ENCODE measurements around the gene PINLYP.

The PINLYP gene

DNA sequence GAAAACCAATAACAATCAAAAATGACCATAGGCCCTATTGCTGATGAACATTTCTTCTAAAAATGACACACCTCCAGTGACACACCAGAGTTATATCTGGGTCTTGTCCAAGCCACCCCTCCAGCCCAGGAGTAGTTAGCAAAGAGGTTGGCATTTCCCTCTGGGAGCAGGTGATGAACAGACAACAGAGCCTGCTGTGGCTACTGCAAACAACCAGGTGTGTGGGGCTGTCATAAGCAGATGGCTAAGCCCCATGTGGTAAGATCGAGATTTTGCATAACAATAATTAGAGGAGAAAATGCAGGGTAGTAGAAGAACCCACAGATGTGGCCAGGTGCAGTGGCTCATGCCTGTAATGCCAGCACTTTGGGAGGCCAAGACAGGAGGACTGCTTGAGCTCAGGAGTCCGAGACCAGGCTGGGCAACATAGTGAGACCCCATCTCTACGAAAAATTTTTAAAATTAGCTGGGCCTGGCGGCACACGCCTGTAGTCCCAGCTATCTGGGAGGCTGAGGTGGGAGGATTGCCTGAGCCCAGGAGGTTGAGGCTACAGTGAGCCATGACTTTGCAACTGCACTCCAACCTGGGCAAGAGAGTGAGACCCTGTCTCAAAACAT, 5.3 kb upstream of the PINLYP start:
- Histone ChIP-seq H3K36me3 (ENCODE audit: control insufficient read depth, insufficient read depth, low read length) (no peaks in the 10 kb centered on the region; the same call in 1 of the 2 replicates), H3K27me3 (replicated peaks; ENCODE audit: control insufficient read depth, insufficient read depth, low read length) (no peaks in the 10 kb centered on the region), H3K4me3 (replicated peaks; ENCODE audit: low read depth, low read length) (no peak overlapping the region)
- TF ChIP-seq, protein P1, sequence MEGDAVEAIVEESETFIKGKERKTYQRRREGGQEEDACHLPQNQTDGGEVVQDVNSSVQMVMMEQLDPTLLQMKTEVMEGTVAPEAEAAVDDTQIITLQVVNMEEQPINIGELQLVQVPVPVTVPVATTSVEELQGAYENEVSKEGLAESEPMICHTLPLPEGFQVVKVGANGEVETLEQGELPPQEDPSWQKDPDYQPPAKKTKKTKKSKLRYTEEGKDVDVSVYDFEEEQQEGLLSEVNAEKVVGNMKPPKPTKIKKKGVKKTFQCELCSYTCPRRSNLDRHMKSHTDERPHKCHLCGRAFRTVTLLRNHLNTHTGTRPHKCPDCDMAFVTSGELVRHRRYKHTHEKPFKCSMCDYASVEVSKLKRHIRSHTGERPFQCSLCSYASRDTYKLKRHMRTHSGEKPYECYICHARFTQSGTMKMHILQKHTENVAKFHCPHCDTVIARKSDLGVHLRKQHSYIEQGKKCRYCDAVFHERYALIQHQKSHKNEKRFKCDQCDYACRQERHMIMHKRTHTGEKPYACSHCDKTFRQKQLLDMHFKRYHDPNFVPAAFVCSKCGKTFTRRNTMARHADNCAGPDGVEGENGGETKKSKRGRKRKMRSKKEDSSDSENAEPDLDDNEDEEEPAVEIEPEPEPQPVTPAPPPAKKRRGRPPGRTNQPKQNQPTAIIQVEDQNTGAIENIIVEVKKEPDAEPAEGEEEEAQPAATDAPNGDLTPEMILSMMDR (IDR thresholded peaks at IDR 0.05; ENCODE audit: insufficient read depth, low read length, poor library complexity, severe bottlenecking): no peak
- no peak for DNase-seq (ENCODE audit: extremely low read depth, insufficient read length)

DNA sequence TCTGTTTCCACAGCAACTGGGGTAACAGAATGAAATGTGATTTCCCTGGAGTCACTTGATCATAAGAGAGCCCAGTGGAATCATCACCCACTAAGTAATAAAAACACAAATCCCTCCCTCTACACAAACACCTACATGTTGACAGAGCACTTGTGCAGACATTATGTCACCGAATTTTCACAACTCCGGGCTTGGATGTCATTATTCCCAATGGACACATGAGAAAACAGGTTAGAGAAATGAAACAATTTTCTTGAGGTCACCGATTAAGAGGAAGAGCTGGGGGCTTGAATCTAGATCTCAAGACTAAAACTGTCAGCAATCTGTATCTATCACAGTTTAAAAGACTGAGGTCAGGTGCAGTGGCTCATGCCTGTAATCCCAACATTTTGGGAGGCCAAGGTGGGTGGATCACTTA, 3.4 kb upstream of the PINLYP start:
- TF ChIP-seq, protein P1 (IDR thresholded peaks at IDR 0.05; ENCODE audit: insufficient read depth, low read length, poor library complexity, severe bottlenecking): no peak
- no peak for DNase-seq (ENCODE audit: extremely low read depth, insufficient read length)
- H3K27me3 ChIP-seq (replicated peaks; ENCODE audit: control insufficient read depth, insufficient read depth, low read length): no peaks in the 10 kb centered on the region
- H3K36me3 ChIP-seq (ENCODE audit: control insufficient read depth, insufficient read depth, low read length): no peaks in the 10 kb centered on the region; the same call in 1 of the 2 replicates
- H3K4me3 ChIP-seq (replicated peaks; ENCODE audit: low read depth, low read length): no peak overlapping the region

DNA sequence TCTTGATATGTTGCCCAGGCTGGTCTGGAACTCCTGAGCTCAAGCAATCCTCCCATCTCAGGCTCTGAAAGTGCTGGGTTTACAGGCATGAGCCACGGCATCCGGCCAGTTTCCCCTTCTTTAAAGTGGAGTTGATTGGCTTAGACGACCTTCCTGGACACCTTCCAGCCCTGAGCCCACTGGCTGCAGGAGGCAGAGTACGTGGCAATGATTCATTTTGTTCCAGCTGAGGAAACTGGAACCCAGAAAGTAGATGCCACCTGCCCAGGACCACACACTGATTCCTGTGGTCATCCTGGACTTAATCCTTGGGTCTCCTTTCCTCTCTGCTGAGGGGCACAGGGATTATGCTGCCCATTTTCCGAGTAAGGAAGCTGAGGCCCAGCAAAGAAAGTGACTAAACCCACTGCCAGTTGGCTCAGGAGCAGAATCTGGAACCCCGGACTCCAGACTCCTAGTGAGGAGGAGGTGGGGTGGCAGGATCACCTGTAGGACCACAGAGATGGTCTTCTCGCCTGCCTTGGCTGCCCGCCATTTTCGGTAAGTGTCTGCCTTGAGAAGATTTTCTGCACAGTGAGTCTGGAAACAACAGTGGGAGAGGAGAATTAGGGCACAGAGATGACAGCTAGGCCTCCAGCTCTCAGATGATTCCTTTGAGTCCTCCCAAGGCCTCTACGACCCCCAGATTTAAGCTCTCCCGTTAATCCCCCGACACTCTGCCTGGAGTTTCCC, 1.0 kb upstream of the PINLYP start:
- no peaks in the 10 kb centered on the region; the same call in 1 of the 2 replicates for H3K36me3 ChIP-seq (ENCODE audit: control insufficient read depth, insufficient read depth, low read length)

DNA sequence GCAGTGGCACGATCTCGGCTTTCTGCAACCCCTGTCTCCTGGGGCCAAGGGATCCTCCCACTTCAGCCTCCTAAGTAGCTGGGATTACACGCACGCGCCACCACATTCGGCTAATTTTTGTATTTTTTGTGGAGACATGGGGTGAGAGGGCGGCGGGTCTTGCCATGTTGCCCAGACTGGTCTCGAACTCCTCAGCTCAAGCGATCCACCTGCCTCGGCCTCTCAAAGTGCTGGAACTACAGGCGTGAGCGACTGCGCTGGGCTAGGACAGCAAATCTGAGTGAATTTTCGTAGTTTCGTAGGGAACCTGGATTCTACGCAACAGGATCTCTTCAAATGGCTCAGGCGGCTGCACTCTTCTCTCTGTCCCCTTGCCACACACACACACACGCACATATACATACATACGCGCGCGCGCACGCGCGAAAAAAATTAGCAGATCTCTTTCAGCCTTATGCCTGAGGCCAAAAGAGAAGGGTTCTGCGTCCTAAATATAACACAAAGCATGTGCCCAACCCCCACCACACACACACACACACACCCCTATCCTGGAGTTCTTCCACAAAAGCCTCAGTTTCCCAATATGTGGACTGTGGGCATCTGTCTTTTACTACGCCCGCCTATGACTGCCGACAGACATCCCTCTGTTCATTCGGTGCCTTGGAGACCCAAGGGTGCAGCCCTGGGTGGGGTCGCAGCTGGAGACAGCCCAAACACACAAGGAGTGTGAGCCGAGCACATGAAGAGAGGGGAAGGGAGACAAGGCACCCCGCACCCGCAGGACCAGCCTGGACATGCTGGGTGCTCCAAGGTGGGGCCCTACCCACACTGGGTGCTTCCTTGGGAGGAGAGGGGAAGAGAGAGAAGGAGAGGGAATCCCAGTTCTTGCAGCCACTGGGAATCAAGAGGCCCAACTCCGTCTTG, 616 bp downstream of the PINLYP start:
- TF ChIP-seq, protein P1 (IDR thresholded peaks at IDR 0.05; ENCODE audit: insufficient read depth, low read length, poor library complexity, severe bottlenecking): no peak
- peak overlapping the region; percentile 57 for H3K4me3 ChIP-seq (replicated peaks; ENCODE audit: low read depth, low read length)
- no peak for DNase-seq (ENCODE audit: extremely low read depth, insufficient read length)

More for the DNA sequence above, 1.0 kb upstream of the PINLYP start:
- TF ChIP-seq, protein P1 (IDR thresholded peaks at IDR 0.05; ENCODE audit: insufficient read depth, low read length, poor library complexity, severe bottlenecking): no peak
- Histone ChIP-seq H3K4me3 (replicated peaks; ENCODE audit: low read depth, low read length) (peak overlapping the region; percentile 82), H3K27me3 (replicated peaks; ENCODE audit: control insufficient read depth, insufficient read depth, low read length) (no peaks in the 10 kb centered on the region)
- no peak for DNase-seq (ENCODE audit: extremely low read depth, insufficient read length)

DNA sequence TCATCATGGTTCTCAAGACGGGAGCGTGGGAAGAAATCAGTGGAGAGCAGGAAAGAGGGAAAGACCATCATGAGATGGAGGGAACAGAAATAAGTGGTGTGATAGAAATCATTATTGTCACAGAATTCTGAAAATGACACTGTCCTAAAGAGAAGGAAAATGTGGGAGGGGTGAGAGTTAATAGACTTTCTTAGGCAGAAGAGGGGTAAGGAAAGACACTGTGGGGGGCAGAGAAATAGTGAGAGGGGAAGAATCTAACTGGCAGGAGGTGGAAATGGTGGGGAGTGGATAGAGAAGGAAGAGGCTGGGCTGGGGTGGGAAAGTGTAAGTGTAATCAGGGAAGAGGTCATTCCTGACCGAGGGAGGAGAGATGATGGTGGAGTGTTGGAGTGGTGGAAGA, 3.2 kb downstream of the PINLYP start:
- H3K27me3 ChIP-seq (replicated peaks; ENCODE audit: control insufficient read depth, insufficient read depth, low read length): no peaks in the 10 kb centered on the region
- no peaks in the 10 kb centered on the region for H3K36me3 ChIP-seq (ENCODE audit: control insufficient read depth, insufficient read depth, low read length)
- no peak overlapping the region for H3K4me3 ChIP-seq (replicated peaks; ENCODE audit: low read depth, low read length)
- DNase-seq (ENCODE audit: extremely low read depth, insufficient read length): no peak
- TF ChIP-seq, protein P1 (IDR thresholded peaks at IDR 0.05; ENCODE audit: insufficient read depth, low read length, poor library complexity, severe bottlenecking): no peak

More for the DNA sequence above, 616 bp downstream of the PINLYP start:
- Histone ChIP-seq H3K36me3 (ENCODE audit: control insufficient read depth, insufficient read depth, low read length) (no peaks in the 10 kb centered on the region; the same call in 1 of the 2 replicates), H3K27me3 (replicated peaks; ENCODE audit: control insufficient read depth, insufficient read depth, low read length) (no peaks in the 10 kb centered on the region)

Measured in GM06990 (cell line).